HepG2 (cell line): ENCODE results near the gene RREB1. TPM values are rescaled to one million over a fixed set of nuclear protein-coding genes. Genes with fewer than 3 reads are reported as not detected.

ENCODE experiments used
- E2F5 ChIP-seq: sonication (generic); formaldehyde crosslinking; conservative IDR thresholded peaks from 2 replicates; pipeline ENCODE4 v1.4.0; 2020; ENCODE audit warnings: missing genetic modification reagents
- FOXM1 ChIP-seq: sonication (generic); formaldehyde crosslinking; IDR thresholded peaks from 2 replicates; pipeline ENCODE4 v1.5.0; 2020; ENCODE audit warnings: missing genetic modification reagents
- FUBP1 ChIP-seq: sonication (generic); formaldehyde crosslinking; IDR thresholded peaks from 2 replicates; pipeline ENCODE4 v1.5.1; 2020; ENCODE audit warnings: missing genetic modification reagents, mild to moderate bottlenecking, borderline replicate concordance
- GMEB2 ChIP-seq: IDR thresholded peaks from 2 replicates; pipeline ENCODE4 v1.6.1; 2016; ENCODE audit warnings: missing biosample characterization, missing genetic modification reagents, low read depth
- MXD4 ChIP-seq: IDR thresholded peaks from 2 replicates; pipeline ENCODE4 v1.6.1; 2016; ENCODE audit warnings: mild to moderate bottlenecking, missing biosample characterization, missing genetic modification reagents
- POLR2AphosphoS2 ChIP-seq: IDR thresholded peaks from 2 replicates; pipeline ENCODE4 v1.6.1; 2011; ENCODE audit warnings: low read depth, low read length, improper control_type of control experiment
- POLR2G ChIP-seq: fragments of 200-400 bp; formaldehyde crosslinking; IDR thresholded peaks from 2 replicates; pipeline ENCODE4 v1.6.1; 2018; ENCODE audit warnings: mild to moderate bottlenecking, low read depth, low read length, moderate library complexity
- SETDB1 ChIP-seq: sonication (generic); formaldehyde crosslinking; IDR thresholded peaks from 2 replicates; pipeline ENCODE4 v1.5.1; 2020; ENCODE audit warnings: missing genetic modification reagents, mild to moderate bottlenecking, borderline replicate concordance
- TIGD3 ChIP-seq: sonication (generic); formaldehyde crosslinking; IDR thresholded peaks from 2 replicates; pipeline ENCODE4 v1.5.1; 2020; ENCODE audit warnings: mild to moderate bottlenecking, missing genetic modification reagents, borderline replicate concordance
- ZBTB34 ChIP-seq: sonication (generic); formaldehyde crosslinking; IDR thresholded peaks from 2 replicates; pipeline ENCODE4 v1.8.0; 2022; ENCODE audit warnings: mild to moderate bottlenecking, missing genetic modification reagents
- ZNF670 ChIP-seq: sonication (generic); formaldehyde crosslinking; IDR thresholded peaks from 2 replicates; pipeline ENCODE4 v1.8.0; 2022; ENCODE audit warnings: mild to moderate bottlenecking, missing genetic modification reagents, borderline replicate concordance
- ZSCAN25 ChIP-seq: sonication (generic); formaldehyde crosslinking; IDR thresholded peaks from 2 replicates; pipeline ENCODE4 v1.8.0; 2022; ENCODE audit warnings: mild to moderate bottlenecking, missing genetic modification reagents
- polyA plus RNA-seq, 8 experiments: library from polyadenylated mRNA; depleted of rRNA in 3 of 8; stranded (reverse) in 7 of 8; unstranded in 1 of 8; fragments of >200 nt; fragmentation: Illumina TruSeq in 4 of 8; extraction: Trizol in 4 of 8; gene quantifications; 2 replicates each; pipeline versions ENCODE4 v1.2.1 to v1.2.3, GENCODE V29; 2011 to 2016; ENCODE audit warnings: low read depth in 4 of 8, missing spikeins in 1 of 8, mixed read lengths in 1 of 8; ENCODE audit not compliant: insufficient read depth in 1 of 8
- total RNA-seq, 5 experiments: library from RNA; depleted of rRNA; stranded (reverse); fragments of >200 nt; fragmentation: Illumina TruSeq; extraction: Trizol; gene quantifications; 2 replicates each; pipeline ENCODE4 v1.2.3, GENCODE V29; 2016; ENCODE audit warnings: low read depth in 1 of 5

The RREB1 gene
- total and polyA plus RNA-seq, 2 of the 13 experiments (the other 11 are each of a cell fraction or from before 2014, with no cell fraction given), result 6.1 to 23.2 TPM

- TF ChIP-seq E2F5 (CRISPR knock-in tag) (no peak), ZBTB34 (CRISPR knock-in tag) (0 out of 2 replicates have a peak, but pooled peaks have one; percentile 2), ZNF670 (CRISPR knock-in tag) (no peak), MXD4 (CRISPR knock-in tag) (no peak), FUBP1 (no peak), SETDB1 (CRISPR knock-in tag) (no peak), POLR2G (0 out of 2 replicates have a peak, but pooled peaks have one; percentile 31), FOXM1 (no peak), POLR2AphosphoS2 (0 out of 2 replicates have a peak, but pooled peaks have one; percentile 65), GMEB2 (CRISPR knock-in tag) (no peak), ZSCAN25 (CRISPR knock-in tag) (no peak), TIGD3 (CRISPR knock-in tag) (no peak)
- TF ChIP-seq, all 625 proteins: peak for 4
These were observed 175.9 kb downstream of the RREB1 start (continued) for GRCh38 chr6:7283676-7284075.
